ENCODE measurements around the gene TUBB6. TPM values are rescaled to one million over a fixed set of nuclear protein-coding genes. Genes with fewer than 3 reads are reported as not detected.

TUBB6 gene
- polyA plus RNA-seq, 1 donor from 2014 or later: 3.8 TPM

DNA sequence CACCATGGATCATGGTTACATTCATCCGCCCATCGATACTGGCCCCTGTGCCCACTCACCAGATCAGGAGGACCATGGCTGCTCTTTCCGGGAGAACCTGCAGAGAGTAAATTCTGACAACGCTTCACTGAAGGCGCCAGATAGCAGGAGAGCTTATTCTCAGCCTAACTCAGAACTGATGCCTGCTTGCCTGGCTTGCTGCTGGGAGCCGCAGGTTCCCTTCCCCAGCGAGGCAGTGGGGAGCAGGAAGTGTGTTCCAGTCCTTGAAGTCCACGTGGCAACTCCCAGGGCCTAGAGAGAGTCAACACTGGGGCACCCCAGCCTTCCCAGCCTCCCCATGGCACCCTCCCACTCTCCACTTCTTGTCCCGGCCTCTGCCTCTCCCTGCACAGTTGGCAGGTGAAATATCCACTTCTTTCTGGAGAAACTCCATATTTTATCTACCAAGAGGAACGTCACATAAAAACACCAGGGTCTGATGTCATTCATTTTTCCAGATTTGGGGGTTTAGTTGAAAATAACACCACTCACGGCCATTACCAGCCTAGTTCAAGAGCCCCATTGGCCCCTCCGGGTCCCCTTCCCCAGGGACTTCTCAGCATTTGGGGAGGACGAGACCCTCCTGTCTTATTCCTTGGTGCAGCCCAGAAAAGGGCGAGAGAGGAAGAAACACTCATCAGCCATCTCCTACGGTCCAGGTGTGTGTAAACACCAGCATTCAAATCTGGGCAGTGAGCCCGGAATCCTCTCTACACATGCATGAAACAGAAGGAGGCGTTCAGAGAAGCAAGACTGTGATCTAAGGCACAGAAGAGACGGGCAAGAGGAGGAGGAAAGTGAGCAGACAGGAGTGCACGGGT lies 3.5 kb upstream of the TUBB6 start:
- Histone ChIP-seq H3K36me3 (ENCODE audit: insufficient read depth, low read length) (no peaks in the 10 kb centered on the region), H3K9me3 (ENCODE audit: low read length) (no peaks in the 10 kb centered on the region), H2AFZ (ENCODE audit: low read depth, low read length) (no peak overlapping the region), H3F3A (ENCODE audit: insufficient read depth, low read length, poor library complexity, severe bottlenecking) (no peaks in the 10 kb centered on the region), H3K79me2 (replicated peaks; ENCODE audit: insufficient read depth, low read length) (no peaks in the 10 kb centered on the region), H4K20me1 (ENCODE audit: insufficient read depth) (no peaks in the 10 kb centered on the region), H3K4me3 (ENCODE audit: low read length) (no peak overlapping the region), H3K9me2 (ENCODE audit: insufficient read depth, low read length) (no peaks in the 10 kb centered on the region), H3K9ac (ENCODE audit: low read length) (no peak overlapping the region), H3K27ac (ENCODE audit: low read length) (no peak overlapping the region), H3K27me3 (ENCODE audit: insufficient read depth, low read depth, low read length) (peaks cover 47% of the 10 kb centered on the region), H3K4me2 (ENCODE audit: low read length) (no peak overlapping the region)
- TF ChIP-seq SMC3 (conservative IDR thresholded peaks at IDR 0.05; ENCODE audit: poor library complexity) (no peak), REST (IDR thresholded peaks at IDR 0.05; ENCODE audit: borderline replicate concordance) (no peak), EP300 (conservative IDR thresholded peaks at IDR 0.05; ENCODE audit: poor library complexity, severe bottlenecking) (no peak), EZH2 (IDR thresholded peaks at IDR 0.05; ENCODE audit: borderline replicate concordance, insufficient read depth, low read length, poor library complexity, severe bottlenecking) (no peak), POLR2AphosphoS5 (IDR thresholded peaks at IDR 0.05) (no peak), TAF1 (IDR thresholded peaks at IDR 0.05; ENCODE audit: low read depth) (no peak), RAD21 (conservative IDR thresholded peaks at IDR 0.05) (no peak), MXI1 (conservative IDR thresholded peaks at IDR 0.05; ENCODE audit: poor library complexity, severe bottlenecking) (no peak)
- TF ChIP-seq, protein P1, sequence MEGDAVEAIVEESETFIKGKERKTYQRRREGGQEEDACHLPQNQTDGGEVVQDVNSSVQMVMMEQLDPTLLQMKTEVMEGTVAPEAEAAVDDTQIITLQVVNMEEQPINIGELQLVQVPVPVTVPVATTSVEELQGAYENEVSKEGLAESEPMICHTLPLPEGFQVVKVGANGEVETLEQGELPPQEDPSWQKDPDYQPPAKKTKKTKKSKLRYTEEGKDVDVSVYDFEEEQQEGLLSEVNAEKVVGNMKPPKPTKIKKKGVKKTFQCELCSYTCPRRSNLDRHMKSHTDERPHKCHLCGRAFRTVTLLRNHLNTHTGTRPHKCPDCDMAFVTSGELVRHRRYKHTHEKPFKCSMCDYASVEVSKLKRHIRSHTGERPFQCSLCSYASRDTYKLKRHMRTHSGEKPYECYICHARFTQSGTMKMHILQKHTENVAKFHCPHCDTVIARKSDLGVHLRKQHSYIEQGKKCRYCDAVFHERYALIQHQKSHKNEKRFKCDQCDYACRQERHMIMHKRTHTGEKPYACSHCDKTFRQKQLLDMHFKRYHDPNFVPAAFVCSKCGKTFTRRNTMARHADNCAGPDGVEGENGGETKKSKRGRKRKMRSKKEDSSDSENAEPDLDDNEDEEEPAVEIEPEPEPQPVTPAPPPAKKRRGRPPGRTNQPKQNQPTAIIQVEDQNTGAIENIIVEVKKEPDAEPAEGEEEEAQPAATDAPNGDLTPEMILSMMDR (IDR thresholded peaks at IDR 0.05; ENCODE audit: poor library complexity, severe bottlenecking): no peak

- no peak overlapping the region for H2AFZ ChIP-seq (ENCODE audit: low read depth, low read length)
These were observed 2.8 kb upstream of the TUBB6 start for GRCh38 chr18:12305211-12305610.

More at GRCh38 chr18:12305211-12305610, 2.8 kb upstream of the TUBB6 start:
- Histone ChIP-seq H3K9me2 (ENCODE audit: insufficient read depth, low read length) (no peaks in the 10 kb centered on the region), H3K27ac (ENCODE audit: low read length) (no peak overlapping the region), H3K9ac (ENCODE audit: low read length) (no peak overlapping the region), H3K4me3 (ENCODE audit: low read length) (no peak overlapping the region), H3K9me3 (ENCODE audit: low read length) (no peaks in the 10 kb centered on the region), H3K4me2 (ENCODE audit: low read length) (no peak overlapping the region), H3K79me2 (replicated peaks; ENCODE audit: insufficient read depth, low read length) (no peaks in the 10 kb centered on the region), H3K27me3 (ENCODE audit: insufficient read depth, low read depth, low read length) (peaks cover 49% of the 10 kb centered on the region), H4K20me1 (ENCODE audit: insufficient read depth) (no peaks in the 10 kb centered on the region), H3F3A (ENCODE audit: insufficient read depth, low read length, poor library complexity, severe bottlenecking) (no peaks in the 10 kb centered on the region), H3K36me3 (ENCODE audit: insufficient read depth, low read length) (no peaks in the 10 kb centered on the region)
- TF ChIP-seq POLR2AphosphoS5 (IDR thresholded peaks at IDR 0.05) (no peak), SMC3 (conservative IDR thresholded peaks at IDR 0.05; ENCODE audit: poor library complexity) (no peak), MXI1 (conservative IDR thresholded peaks at IDR 0.05; ENCODE audit: poor library complexity, severe bottlenecking) (no peak), EZH2 (IDR thresholded peaks at IDR 0.05; ENCODE audit: borderline replicate concordance, insufficient read depth, low read length, poor library complexity, severe bottlenecking) (no peak), TAF1 (IDR thresholded peaks at IDR 0.05; ENCODE audit: low read depth) (no peak), RAD21 (conservative IDR thresholded peaks at IDR 0.05) (no peak), EP300 (conservative IDR thresholded peaks at IDR 0.05; ENCODE audit: poor library complexity, severe bottlenecking) (no peak), REST (IDR thresholded peaks at IDR 0.05; ENCODE audit: borderline replicate concordance) (no peak)
- TF ChIP-seq, protein P1 (IDR thresholded peaks at IDR 0.05; ENCODE audit: poor library complexity, severe bottlenecking): no peak

Measured in neural cell (in vitro differentiated cells).